HUES64 (cell line): Measurements from ENCODE around the gene RPAP2.

Source experiments
- H3K27ac ChIP-seq: 2 replicates; pipeline ENCODE4 v1.7.0; 2013; ENCODE audit warnings: low read depth, low read length, inconsistent platforms
- H3K27me3 ChIP-seq: 2 replicates; pipeline ENCODE4 v1.6.1; 2013; ENCODE audit warnings: mild to moderate bottlenecking, low read length; ENCODE audit not compliant: insufficient read depth
- H3K36me3 ChIP-seq: 2 replicates; pipeline ENCODE4 v1.6.1; 2013; ENCODE audit warnings: mild to moderate bottlenecking, low read length; ENCODE audit not compliant: insufficient read depth
- H3K4me1 ChIP-seq: 2 replicates; pipeline ENCODE4 v1.6.1; 2013; ENCODE audit warnings: mild to moderate bottlenecking, low read length, moderate library complexity; ENCODE audit not compliant: insufficient read depth
- H3K4me3 ChIP-seq: 2 replicates; pipeline ENCODE4 v1.5.1; 2013; ENCODE audit warnings: mild to moderate bottlenecking, low read length, moderate library complexity
- H3K9ac ChIP-seq: 2 replicates; pipeline ENCODE4 v1.6.1; 2013; ENCODE audit warnings: mild to moderate bottlenecking, low read depth, low read length
- H3K9me3 ChIP-seq: 2 replicates; pipeline ENCODE4 v1.6.1; 2013; ENCODE audit warnings: low read depth, low read length; ENCODE audit not compliant: insufficient read depth
- WGBS: fragments of 150-250, 120-280 bp; methylation state at CpG from one replicate; pipeline ENCODE4 v1.1.7; 2013; ENCODE audit warnings: missing lambda C conversion rate; 5-methylcytosine and 5-hydroxymethylcytosine counted together

RPAP2 gene

GRCh38 chr1:92447976-92448375, 149.1 kb downstream of the RPAP2 start:
- WGBS: 92% methylated on average over 2 of the region's 2 CpGs
- H3K27ac ChIP-seq: no peak overlapping the region
- no peak overlapping the region for H3K4me3 ChIP-seq
- peaks cover 16% of the 10 kb centered on the region; the same call in 1 of the 2 replicates for H3K4me1 ChIP-seq
- no peaks in the 10 kb centered on the region for H3K36me3 ChIP-seq
- no peaks in the 10 kb centered on the region for H3K9me3 ChIP-seq
- H3K9ac ChIP-seq: no peak overlapping the region
- no peaks in the 10 kb centered on the region for H3K27me3 ChIP-seq
